ENCODE data around the gene C16orf46.

C16orf46 gene

DNA sequence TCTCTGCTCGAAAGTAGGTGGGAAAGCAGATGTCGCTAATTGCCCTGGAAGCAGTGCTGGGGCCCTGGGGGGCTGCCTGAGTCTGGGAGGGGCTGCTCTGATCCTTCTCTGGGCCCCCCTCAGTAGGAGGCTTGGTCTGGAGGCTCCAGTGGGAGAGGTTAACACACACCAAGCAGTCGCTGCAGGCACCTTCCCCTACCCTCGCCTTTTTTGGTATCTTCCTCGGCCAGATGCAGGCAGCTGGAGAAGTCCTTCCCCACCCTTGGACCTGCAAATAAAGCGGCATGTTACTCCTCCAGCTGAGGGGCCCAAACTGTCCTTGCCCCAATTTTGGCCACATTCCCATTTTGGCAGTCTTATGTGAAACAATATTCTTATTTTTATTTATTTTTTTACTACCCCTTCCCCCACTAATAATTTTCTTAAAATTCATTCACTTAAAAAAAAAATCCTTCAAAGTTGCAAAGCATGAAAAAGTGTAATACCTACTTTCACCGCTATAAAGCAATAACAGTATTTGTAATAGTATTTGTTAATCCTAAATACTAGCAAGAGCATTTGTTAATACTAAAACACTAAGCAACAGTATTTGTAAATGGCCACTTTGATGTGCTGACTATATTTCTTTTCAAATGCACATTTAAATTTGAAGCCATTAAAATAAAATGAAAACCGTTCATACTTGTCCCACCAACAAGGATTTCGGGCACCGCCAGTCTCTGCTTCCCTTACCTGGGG is 15.0 kb downstream of the C16orf46 start:
- no peak for TF ChIP-seq ZFX (IDR thresholded peaks at IDR 0.05)
- TF ChIP-seq, protein P1, sequence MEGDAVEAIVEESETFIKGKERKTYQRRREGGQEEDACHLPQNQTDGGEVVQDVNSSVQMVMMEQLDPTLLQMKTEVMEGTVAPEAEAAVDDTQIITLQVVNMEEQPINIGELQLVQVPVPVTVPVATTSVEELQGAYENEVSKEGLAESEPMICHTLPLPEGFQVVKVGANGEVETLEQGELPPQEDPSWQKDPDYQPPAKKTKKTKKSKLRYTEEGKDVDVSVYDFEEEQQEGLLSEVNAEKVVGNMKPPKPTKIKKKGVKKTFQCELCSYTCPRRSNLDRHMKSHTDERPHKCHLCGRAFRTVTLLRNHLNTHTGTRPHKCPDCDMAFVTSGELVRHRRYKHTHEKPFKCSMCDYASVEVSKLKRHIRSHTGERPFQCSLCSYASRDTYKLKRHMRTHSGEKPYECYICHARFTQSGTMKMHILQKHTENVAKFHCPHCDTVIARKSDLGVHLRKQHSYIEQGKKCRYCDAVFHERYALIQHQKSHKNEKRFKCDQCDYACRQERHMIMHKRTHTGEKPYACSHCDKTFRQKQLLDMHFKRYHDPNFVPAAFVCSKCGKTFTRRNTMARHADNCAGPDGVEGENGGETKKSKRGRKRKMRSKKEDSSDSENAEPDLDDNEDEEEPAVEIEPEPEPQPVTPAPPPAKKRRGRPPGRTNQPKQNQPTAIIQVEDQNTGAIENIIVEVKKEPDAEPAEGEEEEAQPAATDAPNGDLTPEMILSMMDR (conservative IDR thresholded peaks at IDR 0.05) = no peak
- H3K27ac ChIP-seq = no peak overlapping the region

- no peak overlapping the region for H3K27ac ChIP-seq
- TF ChIP-seq ZFX (IDR thresholded peaks at IDR 0.05) = no peak
- TF ChIP-seq, protein P1 (conservative IDR thresholded peaks at IDR 0.05) = no peak
Measured at GRCh38 chr16:81061307-81061640, 15.8 kb downstream of the C16orf46 start.

DNA sequence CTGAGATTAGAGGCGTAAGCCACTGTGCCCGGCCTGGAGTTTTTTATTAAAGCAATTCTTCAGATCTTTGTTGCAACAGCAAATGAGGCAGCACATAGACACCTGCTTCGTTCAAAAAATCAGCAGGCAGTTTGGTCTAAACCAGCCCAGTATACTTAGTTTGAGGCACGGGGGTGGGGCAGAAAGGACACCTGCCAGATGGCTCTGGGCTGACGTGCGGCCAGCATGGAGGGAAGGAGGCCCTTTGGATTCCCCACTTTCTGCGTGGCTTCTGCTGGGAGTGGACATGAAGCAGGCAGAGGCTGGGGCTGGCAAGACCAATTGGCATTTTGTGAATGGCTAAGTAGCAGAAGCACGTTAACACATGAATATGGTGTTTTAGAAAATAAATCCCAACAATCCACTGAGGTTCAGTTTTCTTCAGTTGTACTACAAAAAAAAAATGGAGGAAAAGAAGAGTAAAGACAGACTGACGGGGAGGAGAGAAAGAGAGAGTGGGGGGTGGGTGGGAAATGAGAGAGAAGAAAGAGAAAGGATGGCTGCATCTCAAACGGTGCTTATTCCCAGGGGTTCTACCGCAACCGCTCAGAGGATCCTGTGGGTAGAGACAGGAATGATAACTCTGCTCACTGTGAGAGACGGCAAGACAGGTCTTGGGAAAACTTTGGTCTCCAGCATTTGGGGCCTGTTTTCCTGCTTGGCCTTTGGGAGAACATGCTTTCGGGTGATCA is 16.3 kb downstream of the C16orf46 start:
- H3K27ac ChIP-seq = no peak overlapping the region
- TF ChIP-seq, protein P1 (conservative IDR thresholded peaks at IDR 0.05) = no peak

GRCh38 chr16:81053761-81054160 is 23.3 kb downstream of the C16orf46 start:
- H3K27ac ChIP-seq = no peak overlapping the region
- TF ChIP-seq, protein P1 (conservative IDR thresholded peaks at IDR 0.05) = no peak
- TF ChIP-seq ZFX (IDR thresholded peaks at IDR 0.05) = no peak

GRCh38 chr16:81042821-81043220 is 34.2 kb downstream of the C16orf46 start:
- H3K27ac ChIP-seq = no peak overlapping the region
- TF ChIP-seq, protein P1 (conservative IDR thresholded peaks at IDR 0.05) = no peak
- TF ChIP-seq ZFX (IDR thresholded peaks at IDR 0.05) = no peak

- no peak overlapping the region for H3K27ac ChIP-seq
- TF ChIP-seq, protein P1 (conservative IDR thresholded peaks at IDR 0.05) = no peak
- no peak for TF ChIP-seq ZFX (IDR thresholded peaks at IDR 0.05)
Measured at GRCh38 chr16:81041696-81042095, 35.3 kb downstream of the C16orf46 start.

DNA sequence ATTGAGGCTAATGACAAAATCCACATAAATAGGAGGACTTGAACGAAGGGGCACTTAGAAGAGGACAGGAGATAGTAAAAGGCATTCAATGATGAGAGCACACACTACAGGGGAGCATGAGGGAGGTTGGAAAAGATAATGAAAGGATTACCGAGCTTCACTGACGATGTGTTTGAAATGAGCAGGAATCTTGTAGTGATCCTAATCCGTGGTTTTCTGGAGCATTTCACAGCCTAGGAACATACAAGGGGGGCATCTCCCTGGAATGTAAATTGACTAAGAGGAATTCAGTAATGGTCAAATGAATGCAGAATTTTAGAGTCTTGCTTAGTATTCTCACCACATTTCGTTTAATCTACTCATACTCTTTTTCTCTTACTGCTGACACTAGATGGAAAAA is 36.2 kb downstream of the C16orf46 start:
- no peak overlapping the region for H3K27ac ChIP-seq
- no peak for TF ChIP-seq ZFX (IDR thresholded peaks at IDR 0.05)
- TF ChIP-seq, protein P1 (conservative IDR thresholded peaks at IDR 0.05) = no peak

Data from C4-2B (cell line).